Fibroblast of skin of right biceps (primary cell): ENCODE results near the gene COQ8A.

Experiments
- DNase-seq: peaks from one replicate; pipeline ENCODE4 v3.0.0-alpha.2; 2013

The COQ8A gene

GRCh38 chr1:226940029-226940805, at the start of gene COQ8A:
COQ8A (plus strand) TSS chr1:226940294; CDS start chr1:226961386, 21,092 bp downstream.
- DNase-seq = peak; percentile 99

GRCh38 chr1:226890331-226891108, 49.6 kb upstream of the COQ8A start:
- DNase-seq = no peak

GRCh38 chr1:226891346-226891745, 48.7 kb upstream of the COQ8A start:
- DNase-seq = no peak

DNA sequence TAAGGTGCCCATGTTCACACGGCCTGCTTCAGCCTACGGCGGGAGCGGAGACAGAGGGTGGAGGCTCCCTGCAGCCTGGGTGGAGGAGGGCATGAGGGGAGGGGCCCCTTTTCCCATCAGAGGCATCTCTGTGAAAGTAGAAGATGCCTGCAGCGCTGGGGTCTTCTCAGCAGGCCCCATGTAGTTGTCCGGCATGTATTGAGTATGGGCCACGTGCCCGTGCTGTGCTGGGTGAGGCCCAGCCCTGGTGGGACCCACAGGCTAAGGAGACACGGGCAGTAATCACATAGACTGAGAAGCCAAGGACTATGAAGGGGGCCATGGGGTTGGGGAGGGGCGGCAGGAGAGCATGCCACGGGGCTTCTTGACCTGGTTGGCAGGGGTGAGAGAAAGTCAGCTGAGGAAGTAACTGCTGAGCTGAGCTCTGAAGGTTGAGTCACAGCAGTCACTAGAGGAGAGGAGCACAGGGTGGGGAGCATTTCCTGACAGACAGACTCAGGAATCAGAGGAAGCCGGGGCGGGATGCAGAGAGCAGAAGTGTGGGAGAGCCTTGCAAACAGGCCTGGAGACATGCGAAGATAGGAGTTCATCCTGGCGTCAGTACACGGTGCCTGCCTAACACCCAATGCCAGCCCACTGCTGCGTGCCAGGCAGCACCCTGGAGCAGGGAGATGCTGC, 48.1 kb upstream of the COQ8A start:
- DNase-seq = peak; percentile 35

DNA sequence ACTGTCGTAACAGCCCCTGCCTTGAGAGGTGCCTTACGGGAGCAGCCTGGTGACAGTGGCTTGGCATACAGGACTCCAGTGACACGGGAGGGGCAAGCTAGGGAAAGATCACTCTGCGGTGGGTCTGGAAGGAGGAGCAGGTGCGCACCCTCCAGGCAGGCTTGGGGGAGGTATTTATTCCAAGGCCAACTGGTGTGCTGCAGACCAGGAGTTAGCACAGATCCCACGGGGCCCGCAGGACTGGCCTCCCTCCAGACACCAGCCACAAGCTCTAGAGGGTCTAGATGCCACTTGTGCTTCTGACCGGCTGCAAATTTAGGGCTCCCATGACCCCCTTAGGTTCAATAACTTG, 47.6 kb upstream of the COQ8A start:
- no peak for DNase-seq

- DNase-seq = no peak
These were observed 46.2 kb upstream of the COQ8A start for GRCh38 chr1:226893936-226894335.

DNA sequence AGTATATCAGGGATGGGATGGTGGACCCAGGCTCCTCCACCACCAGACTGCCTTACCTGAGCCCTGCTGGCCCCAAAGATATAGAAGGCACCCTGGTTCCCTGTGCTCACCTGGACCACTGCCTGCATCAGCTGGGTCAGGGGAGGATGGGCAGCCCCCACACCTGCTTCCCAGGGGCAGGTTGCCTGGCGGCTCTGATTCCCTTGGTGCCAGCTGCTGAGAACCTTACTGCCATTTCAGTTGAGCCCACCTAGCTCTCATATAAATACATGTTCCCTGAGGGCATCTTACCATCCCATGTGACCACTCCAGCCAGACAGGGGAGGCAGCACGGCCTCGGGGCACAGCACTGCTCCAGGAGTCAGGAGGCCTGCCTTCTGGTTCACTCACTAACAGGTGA, 45.3 kb upstream of the COQ8A start:
- DNase-seq = no peak

DNA sequence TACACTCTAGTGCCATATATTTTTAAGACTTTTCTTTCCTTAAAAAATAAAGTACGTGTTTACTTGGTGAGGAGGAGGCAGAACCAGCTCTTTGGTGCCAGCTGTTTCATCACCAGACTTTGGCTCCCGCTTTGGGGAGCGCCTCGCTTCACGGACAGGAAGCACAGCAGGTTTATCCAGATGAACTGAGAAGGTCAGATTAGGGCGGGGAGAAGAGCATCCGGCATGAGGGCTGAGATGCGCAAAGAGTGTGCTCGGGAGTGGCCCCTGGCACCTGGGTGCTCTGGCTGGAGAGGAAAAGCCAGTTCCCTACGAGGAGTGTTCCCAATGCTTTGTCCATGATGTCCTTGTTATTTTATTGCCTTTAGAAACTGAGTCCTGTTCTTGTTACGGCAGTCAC, 44.5 kb upstream of the COQ8A start:
- DNase-seq = no peak

GRCh38 chr1:226898246-226898645, 41.8 kb upstream of the COQ8A start:
- no peak for DNase-seq

- DNase-seq = no peak
These were observed 38.7 kb upstream of the COQ8A start for GRCh38 chr1:226901421-226901820.

DNA sequence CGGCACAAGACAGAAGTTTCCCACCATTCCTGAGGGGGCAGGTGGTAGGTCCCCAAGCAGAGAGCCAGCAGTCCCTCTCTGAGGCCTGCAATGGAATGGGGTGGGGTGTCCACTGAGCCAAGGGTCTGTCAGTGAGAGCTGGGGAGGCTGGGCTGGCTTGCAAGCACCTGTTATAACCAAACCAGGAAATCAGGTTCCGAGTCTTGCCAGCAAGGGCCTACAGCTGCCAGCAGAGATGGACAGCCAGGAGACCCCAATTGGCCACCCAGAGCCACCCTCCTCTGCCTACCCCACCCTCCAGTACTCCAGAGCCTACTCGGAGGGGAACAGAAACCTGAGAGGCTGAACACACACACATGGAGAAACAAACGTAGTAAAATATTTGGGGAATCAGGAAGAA, 37.5 kb upstream of the COQ8A start:
- DNase-seq = no peak

DNA sequence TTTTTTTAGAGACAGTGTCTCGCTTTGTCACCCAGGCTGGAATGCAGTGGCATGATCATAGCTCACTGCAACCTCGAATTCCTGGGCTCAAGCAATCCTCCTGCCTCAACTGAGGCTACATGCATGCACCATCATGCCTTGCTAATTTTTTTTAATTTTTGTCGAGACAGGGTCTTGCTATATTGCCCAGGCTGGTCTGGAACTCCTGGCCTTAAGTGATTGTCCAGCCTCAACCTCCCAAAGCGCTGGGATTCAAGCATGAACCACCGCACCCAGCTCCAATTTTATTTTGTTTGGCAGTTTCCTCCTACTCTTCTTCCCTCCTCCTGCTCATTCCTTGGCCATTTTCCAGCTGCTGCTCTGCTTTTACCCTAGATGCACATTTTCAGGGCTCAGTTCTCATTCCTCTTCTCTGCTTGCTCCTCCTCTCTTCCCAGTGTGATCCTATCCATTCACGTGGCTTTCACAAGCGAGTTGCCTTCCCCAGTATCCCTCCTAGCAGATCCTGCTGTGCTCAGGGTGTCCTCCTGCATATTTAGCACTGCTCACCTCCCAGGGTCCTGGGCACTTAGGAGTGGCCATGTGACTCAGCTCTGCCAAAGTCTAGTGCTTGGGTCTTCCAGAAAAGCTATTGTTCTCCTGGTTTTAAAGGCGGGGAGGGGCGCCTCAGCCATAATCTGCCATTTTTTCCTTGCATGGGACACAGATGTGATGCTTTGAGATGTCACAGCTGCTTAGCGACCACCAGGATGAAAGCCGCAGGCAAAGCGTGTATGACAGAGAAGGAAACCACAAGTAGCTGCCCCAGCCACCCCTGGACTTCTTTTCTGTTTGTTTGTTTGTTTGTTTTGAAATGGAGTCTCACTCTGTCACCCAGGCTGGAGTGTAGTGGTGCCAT, 36.0 kb upstream of the COQ8A start:
- peak; percentile 80 for DNase-seq

GRCh38 chr1:226904772-226905171, 35.3 kb upstream of the COQ8A start:
- no peak for DNase-seq

DNA sequence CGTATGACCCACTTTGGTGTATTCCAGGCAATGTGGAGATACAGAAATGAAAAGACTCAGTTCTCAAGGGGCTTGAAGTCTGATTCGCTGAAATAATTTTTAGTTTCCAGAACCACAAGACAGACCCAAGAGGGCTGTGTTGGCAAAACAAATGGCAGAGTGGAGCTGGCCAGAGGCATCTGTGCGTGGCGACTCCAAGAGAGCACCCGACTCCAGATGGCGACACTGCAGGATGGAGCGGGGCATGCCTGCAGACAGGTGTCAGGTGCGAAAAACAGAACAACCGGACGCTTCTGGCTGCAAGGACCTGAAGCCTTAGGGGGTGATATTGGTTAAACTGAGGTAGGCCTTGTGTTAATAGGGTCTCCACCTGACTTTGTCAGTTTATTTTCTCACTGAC, 31.7 kb upstream of the COQ8A start:
- DNase-seq = no peak

- DNase-seq = no peak
These were observed 31.2 kb upstream of the COQ8A start for GRCh38 chr1:226908913-226909312.

- DNase-seq = peak; percentile 13
These were observed 27.4 kb upstream of the COQ8A start for GRCh38 chr1:226912587-226913176.

DNA sequence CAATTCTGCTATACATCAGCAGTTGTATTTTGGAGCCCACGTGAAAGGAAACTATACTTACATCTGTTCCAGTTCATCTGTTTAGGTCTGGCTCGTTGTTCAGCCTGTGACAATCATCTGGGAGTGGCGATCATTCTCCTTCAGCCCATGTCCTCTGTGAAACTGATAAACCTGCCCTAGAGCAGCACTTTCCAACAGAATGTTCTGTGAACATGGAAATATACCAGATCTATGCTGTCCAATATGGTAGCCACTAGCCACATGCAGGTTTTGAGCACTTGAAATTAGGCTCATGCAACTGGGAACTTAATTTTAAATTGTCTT, 24.5 kb upstream of the COQ8A start:
- DNase-seq = no peak

DNA sequence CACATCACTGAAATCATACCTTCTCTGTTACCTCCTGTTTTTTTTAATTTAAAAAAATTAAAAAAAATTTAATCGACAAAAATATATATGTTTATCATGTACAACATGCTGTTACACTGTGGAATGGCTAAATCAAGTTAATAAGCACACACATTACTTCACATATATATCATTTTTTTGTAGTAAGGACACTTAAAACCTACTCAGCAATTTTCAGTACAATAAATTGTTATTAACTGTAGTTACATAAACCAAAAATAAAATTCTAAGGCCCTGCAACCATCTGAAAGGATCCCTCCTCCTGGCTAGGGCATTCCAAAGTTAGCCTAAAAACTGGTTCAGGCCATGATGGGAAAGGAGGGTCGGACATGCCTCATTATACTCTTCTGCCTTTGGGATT, 23.6 kb upstream of the COQ8A start:
- DNase-seq = no peak

DNA sequence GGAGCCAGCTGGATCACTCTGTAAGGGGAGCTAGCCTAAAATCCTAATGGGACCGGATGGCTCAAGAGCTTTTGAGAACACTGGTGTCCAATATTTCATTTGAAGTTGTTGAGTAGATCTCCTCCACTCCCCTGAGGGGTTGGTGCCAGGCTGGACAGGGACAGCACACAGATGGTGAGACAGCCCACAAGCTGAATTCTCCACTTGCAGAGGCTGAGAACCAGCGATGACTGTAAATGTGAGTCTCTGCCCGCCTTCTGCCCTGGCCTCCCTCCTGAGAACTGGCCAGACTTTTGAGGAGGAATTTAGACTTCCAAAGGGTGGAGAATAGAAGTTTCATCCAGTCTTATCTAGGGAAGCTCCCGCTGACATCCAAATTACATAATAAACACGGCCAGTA, 20.5 kb upstream of the COQ8A start:
- DNase-seq = no peak

DNA sequence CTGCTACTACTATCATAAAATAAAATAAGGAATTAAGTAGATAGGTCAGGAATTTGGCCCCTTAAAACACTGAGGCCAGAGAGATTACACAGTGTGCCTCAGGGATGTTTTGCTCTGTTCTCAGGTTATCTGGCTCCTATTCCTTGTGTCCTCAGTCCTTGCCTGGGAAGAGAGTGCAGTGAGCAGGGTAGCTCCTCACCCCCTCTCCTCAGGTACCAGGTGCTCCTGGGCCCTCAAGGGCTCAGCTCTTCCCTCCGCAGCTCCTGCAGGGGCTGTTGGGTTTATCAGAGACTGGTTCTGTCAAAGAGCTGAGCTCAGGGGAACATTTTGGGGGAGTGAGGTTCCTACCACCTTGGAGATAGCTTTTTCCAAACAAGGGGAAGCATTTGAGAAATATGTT, 20.1 kb upstream of the COQ8A start:
- DNase-seq = no peak

DNA sequence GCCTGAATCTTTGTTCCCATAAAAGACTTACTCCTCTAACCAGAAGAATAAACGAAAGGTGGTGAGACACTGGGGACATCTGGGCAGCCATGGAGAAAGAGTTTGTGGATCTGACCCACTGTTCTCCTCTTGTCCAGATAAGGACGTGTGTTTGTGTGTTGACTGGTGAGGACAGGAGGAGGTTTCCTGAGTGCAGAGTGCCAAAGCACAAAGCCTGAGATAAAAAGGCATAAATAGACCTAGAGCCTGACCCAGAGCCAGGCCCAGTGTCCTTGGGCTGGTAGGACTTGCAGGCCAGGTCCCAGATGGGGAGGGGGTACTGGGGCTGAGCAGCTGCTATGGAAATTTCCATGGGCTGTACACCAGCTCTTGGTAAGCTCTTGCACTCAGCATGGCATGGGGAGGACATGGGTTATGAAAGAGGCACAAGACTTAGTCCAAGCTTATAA, 19.6 kb upstream of the COQ8A start:
- no peak for DNase-seq

DNA sequence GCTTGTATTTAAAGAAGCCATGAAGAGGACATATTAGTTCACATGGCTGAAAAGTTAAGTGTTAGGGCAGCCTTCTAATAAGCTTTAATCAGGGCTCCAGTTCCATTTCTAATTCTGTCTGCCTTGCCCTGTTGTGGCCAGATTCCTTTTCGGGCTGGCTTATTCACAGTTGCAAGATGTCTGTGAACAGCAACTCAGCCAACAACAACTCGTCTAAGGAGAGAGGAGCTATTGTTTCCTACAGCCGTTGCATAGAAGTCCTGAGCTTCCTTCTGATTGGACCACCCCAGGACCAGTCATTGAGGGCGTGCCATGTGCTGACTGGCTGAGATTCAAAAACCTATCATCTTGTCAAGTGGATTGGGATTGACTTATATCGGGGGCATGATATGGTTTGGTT, 18.6 kb upstream of the COQ8A start:
- no peak for DNase-seq
